SK-N-SH treated with all-trans-retinoic acid at 6 μM for 48 hours (cell line): ENCODE results near the gene RPS19.

ENCODE experiments used
- ATAC-seq: fragments of 200-7000 bp; cut with Tn5 transposase; 3 replicates; pipeline ENCODE4 v1.9.1; 2020; ENCODE audit warnings: mild to moderate bottlenecking, moderate library complexity
- ARNTL ChIP-seq: fragments of 450-650 bp; formaldehyde crosslinking; IDR thresholded peaks from 2 replicates; pipeline ENCODE4 v1.5.0; 2020; ENCODE audit warnings: low read depth, mild to moderate bottlenecking, moderate library complexity, borderline replicate concordance
- CSDC2 ChIP-seq: fragments of 250-450 bp; sonication (Bioruptor Pico); IDR thresholded peaks from 2 replicates; pipeline ENCODE4 v1.5.0; 2020; ENCODE audit warnings: mild to moderate bottlenecking, moderate library complexity
- ESRRG ChIP-seq: fragments of 250-450 bp; sonication (Bioruptor Pico); IDR thresholded peaks from 2 replicates; pipeline ENCODE4 v1.6.1; 2021; ENCODE audit warnings: mild to moderate bottlenecking
- ISL1 ChIP-seq: fragments of 250-450 bp; sonication (Bioruptor Pico); IDR thresholded peaks from 2 replicates; pipeline ENCODE4 v2.1.2; 2022; ENCODE audit warnings: mild to moderate bottlenecking, moderate library complexity
- OSR1 ChIP-seq: fragments of 250-450 bp; sonication (Bioruptor Pico); IDR thresholded peaks from 2 replicates; pipeline ENCODE4 v1.8.0; 2022; ENCODE audit warnings: moderate library complexity, mild to moderate bottlenecking, inconsistent platforms
- PPARA ChIP-seq: fragments of 250-450 bp; sonication (Bioruptor Pico); IDR thresholded peaks from 2 replicates; pipeline ENCODE4 v1.5.0; 2020; ENCODE audit warnings: mild to moderate bottlenecking, borderline replicate concordance
- RARB ChIP-seq: fragments of 250-450 bp; sonication (Bioruptor Pico); IDR thresholded peaks from 2 replicates; pipeline ENCODE4 v1.8.0; 2021; ENCODE audit warnings: mild to moderate bottlenecking, moderate library complexity
- SNAI2 ChIP-seq: fragments of 250-450 bp; sonication (Bioruptor Pico); IDR thresholded peaks from 2 replicates; pipeline ENCODE4 v1.5.0; 2020; ENCODE audit warnings: mild to moderate bottlenecking, moderate library complexity
- TCF4 ChIP-seq: fragments of 250-450 bp; sonication (Bioruptor Pico); IDR thresholded peaks from 2 replicates; pipeline ENCODE4 v1.8.0; 2021; ENCODE audit warnings: mild to moderate bottlenecking, moderate library complexity, borderline replicate concordance
- ZFP3 ChIP-seq: fragments of 250-450 bp; sonication (Bioruptor Pico); IDR thresholded peaks from 2 replicates; pipeline ENCODE4 v1.5.0; 2020; ENCODE audit warnings: mild to moderate bottlenecking, moderate library complexity
- ZFP30 ChIP-seq: fragments of 450-650 bp; formaldehyde crosslinking; IDR thresholded peaks from 2 replicates; pipeline ENCODE4 v1.5.0; 2022; ENCODE audit warnings: mild to moderate bottlenecking, moderate library complexity
- ZNF565 ChIP-seq: fragments of 450-650 bp; formaldehyde crosslinking; conservative IDR thresholded peaks from 2 replicates; pipeline ENCODE4 v1.5.0; 2020; ENCODE audit warnings: low read depth, mild to moderate bottlenecking, moderate library complexity
- ZNF8 ChIP-seq: fragments of 450-650 bp; formaldehyde crosslinking; IDR thresholded peaks from 2 replicates; pipeline ENCODE4 v1.5.0; 2020; ENCODE audit warnings: mild to moderate bottlenecking, moderate library complexity
- TF ChIP-seq, protein P1 (sequence below): fragments of 250-450 bp; sonication (Bioruptor Pico); IDR thresholded peaks from 2 replicates; pipeline ENCODE4 v1.8.0; 2020; ENCODE audit warnings: mild to moderate bottlenecking, moderate library complexity, borderline replicate concordance
- TF ChIP-seq, protein P2 (sequence below): fragments of 250-450 bp; sonication (Bioruptor Pico); IDR thresholded peaks from 2 replicates; pipeline ENCODE4 v1.5.0; 2020; ENCODE audit warnings: mild to moderate bottlenecking, moderate library complexity
- TF ChIP-seq, protein P3 (sequence below): fragments of 250-450 bp; sonication (Bioruptor Pico); IDR thresholded peaks from 2 replicates; pipeline ENCODE4 v1.8.0; 2021; ENCODE audit warnings: low read depth, mild to moderate bottlenecking, moderate library complexity, borderline replicate concordance
- TF ChIP-seq, protein P4 (sequence below): fragments of 250-450 bp; sonication (Bioruptor Pico); IDR thresholded peaks from 2 replicates; pipeline ENCODE4 v1.5.1; 2021; ENCODE audit warnings: mild to moderate bottlenecking, moderate library complexity

Gene RPS19

DNA sequence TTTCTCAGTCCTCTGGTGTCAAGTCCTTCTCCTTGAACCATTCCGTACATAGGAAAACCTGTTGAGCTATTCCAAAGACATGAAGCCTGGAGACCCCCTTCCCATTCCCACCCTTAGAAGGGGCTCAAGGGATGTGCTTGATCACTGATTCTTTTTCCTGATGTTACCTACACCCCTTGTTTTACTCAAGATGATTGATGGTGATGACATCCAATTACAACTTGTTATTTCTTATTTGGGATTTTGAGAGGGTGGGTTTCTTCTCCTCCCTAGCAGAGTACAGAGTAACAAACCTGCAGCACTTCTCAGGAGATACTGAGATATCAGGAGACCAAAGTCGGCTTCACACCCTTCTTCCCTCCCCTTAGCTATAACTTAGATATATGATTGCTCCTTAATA, 6.7 kb upstream of the RPS19 start (continued):
- no peak for TF ChIP-seq TCF4 (CRISPR knock-in tag)
- TF ChIP-seq, protein P1, sequence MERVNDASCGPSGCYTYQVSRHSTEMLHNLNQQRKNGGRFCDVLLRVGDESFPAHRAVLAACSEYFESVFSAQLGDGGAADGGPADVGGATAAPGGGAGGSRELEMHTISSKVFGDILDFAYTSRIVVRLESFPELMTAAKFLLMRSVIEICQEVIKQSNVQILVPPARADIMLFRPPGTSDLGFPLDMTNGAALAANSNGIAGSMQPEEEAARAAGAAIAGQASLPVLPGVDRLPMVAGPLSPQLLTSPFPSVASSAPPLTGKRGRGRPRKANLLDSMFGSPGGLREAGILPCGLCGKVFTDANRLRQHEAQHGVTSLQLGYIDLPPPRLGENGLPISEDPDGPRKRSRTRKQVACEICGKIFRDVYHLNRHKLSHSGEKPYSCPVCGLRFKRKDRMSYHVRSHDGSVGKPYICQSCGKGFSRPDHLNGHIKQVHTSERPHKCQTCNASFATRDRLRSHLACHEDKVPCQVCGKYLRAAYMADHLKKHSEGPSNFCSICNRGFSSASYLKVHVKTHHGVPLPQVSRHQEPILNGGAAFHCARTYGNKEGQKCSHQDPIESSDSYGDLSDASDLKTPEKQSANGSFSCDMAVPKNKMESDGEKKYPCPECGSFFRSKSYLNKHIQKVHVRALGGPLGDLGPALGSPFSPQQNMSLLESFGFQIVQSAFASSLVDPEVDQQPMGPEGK (CRISPR knock-in tag): no peak
- TF ChIP-seq, protein P2, sequence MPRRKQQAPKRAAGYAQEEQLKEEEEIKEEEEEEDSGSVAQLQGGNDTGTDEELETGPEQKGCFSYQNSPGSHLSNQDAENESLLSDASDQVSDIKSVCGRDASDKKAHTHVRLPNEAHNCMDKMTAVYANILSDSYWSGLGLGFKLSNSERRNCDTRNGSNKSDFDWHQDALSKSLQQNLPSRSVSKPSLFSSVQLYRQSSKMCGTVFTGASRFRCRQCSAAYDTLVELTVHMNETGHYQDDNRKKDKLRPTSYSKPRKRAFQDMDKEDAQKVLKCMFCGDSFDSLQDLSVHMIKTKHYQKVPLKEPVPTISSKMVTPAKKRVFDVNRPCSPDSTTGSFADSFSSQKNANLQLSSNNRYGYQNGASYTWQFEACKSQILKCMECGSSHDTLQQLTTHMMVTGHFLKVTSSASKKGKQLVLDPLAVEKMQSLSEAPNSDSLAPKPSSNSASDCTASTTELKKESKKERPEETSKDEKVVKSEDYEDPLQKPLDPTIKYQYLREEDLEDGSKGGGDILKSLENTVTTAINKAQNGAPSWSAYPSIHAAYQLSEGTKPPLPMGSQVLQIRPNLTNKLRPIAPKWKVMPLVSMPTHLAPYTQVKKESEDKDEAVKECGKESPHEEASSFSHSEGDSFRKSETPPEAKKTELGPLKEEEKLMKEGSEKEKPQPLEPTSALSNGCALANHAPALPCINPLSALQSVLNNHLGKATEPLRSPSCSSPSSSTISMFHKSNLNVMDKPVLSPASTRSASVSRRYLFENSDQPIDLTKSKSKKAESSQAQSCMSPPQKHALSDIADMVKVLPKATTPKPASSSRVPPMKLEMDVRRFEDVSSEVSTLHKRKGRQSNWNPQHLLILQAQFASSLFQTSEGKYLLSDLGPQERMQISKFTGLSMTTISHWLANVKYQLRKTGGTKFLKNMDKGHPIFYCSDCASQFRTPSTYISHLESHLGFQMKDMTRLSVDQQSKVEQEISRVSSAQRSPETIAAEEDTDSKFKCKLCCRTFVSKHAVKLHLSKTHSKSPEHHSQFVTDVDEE: no peak
- no peak for TF ChIP-seq ESRRG
- no peak for TF ChIP-seq RARB (CRISPR knock-in tag)
- no peak for TF ChIP-seq OSR1 (CRISPR knock-in tag)

DNA sequence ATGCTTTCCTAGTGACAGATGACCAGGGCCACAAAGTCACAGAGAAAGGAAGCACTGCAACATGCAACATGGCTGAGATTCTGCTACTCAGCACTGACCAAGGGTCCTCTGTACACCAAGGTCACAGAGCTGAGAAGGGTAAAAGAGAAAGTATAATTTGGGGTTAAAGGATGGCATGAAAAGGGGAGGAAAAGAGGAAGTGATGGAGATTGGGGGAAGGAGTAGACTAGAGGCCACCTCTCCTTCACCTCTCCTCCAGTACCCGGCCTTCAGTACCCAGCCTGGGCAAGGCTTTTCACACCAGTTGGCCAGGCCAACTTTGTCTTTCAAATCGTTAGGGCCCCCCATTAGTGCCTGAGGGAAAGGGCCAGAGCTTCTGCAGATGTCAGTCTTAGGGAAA, 6.3 kb upstream of the RPS19 start:
- no peak for ATAC-seq
- TF ChIP-seq ZFP3 (no peak), ARNTL (CRISPR knock-in tag) (no peak), PPARA (CRISPR knock-in tag) (no peak), ZFP30 (CRISPR knock-in tag) (no peak), CSDC2 (CRISPR knock-in tag) (no peak)
- TF ChIP-seq, protein P3, sequence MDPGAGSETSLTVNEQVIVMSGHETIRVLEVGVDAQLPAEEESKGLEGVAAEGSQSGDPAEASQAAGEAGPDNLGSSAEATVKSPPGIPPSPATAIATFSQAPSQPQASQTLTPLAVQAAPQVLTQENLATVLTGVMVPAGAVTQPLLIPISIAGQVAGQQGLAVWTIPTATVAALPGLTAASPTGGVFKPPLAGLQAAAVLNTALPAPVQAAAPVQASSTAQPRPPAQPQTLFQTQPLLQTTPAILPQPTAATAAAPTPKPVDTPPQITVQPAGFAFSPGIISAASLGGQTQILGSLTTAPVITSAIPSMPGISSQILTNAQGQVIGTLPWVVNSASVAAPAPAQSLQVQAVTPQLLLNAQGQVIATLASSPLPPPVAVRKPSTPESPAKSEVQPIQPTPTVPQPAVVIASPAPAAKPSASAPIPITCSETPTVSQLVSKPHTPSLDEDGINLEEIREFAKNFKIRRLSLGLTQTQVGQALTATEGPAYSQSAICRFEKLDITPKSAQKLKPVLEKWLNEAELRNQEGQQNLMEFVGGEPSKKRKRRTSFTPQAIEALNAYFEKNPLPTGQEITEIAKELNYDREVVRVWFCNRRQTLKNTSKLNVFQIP (CRISPR knock-in tag): no peak

DNA sequence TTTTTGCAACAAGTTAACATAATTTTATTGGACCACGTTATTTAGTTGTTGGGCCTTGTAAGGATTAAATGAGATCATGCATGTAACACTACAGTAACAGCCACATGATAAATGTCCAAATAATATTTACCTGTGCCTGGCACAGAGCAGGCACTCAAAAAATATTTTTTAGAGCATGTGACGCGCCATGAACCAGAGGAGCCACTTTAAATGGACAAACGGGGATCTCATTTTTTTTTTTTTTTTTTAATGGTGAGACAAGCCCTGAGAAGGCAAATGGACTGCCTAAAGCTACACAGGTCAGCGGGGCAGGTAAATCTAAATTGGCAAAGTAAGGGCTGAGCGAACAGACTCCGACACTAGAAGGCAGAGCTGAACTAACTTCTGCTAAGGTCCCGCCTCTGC, 840 bp upstream of the RPS19 start:
- no peak for ATAC-seq
- no peak for TF ChIP-seq RARB (CRISPR knock-in tag)
- TF ChIP-seq SNAI2 (CRISPR knock-in tag): no peak
- TF ChIP-seq ESRRG: no peak
- TF ChIP-seq, protein P2: no peak
- TF ChIP-seq ZNF565 (CRISPR knock-in tag): no peak
- no peak for TF ChIP-seq PPARA (CRISPR knock-in tag)
- no peak for TF ChIP-seq CSDC2 (CRISPR knock-in tag)
- TF ChIP-seq, protein P3 (CRISPR knock-in tag): no peak
- TF ChIP-seq, protein P4, sequence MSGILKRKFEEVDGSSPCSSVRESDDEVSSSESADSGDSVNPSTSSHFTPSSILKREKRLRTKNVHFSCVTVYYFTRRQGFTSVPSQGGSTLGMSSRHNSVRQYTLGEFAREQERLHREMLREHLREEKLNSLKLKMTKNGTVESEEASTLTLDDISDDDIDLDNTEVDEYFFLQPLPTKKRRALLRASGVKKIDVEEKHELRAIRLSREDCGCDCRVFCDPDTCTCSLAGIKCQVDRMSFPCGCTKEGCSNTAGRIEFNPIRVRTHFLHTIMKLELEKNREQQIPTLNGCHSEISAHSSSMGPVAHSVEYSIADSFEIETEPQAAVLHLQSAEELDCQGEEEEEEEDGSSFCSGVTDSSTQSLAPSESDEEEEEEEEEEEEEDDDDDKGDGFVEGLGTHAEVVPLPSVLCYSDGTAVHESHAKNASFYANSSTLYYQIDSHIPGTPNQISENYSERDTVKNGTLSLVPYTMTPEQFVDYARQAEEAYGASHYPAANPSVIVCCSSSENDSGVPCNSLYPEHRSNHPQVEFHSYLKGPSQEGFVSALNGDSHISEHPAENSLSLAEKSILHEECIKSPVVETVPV: no peak
- no peak; the same call in 1 of the 2 replicates for TF ChIP-seq ISL1
- no peak for TF ChIP-seq ZNF8 (CRISPR knock-in tag)
